Right ventricle myocardium superior (tissue), 1 donor: Measurements from ENCODE around the gene KRT77. TPM values are rescaled to one million over a fixed set of nuclear protein-coding genes. Genes with fewer than 3 reads are reported as not detected.
A peak's percentile ranks its signal among the peaks of the same experiment; 100 is the strongest.

Experiments used
- ATAC-seq: fragments of 200-7000 bp; cut with Tn5 transposase; one replicate; pipeline ENCODE4 v1.9.1; 2020; ENCODE audit warnings: mild to moderate bottlenecking; ENCODE audit not compliant: poor library complexity
- DNase-seq: peaks from one replicate; pipeline ENCODE4 v3.0.0-alpha.2; 2020
- intact Hi-C: fragments of 100-400 bp; cut with DNase I; formaldehyde crosslinking; loops from one replicate; pipeline ENCODE4 v1.11.2; 2022
- total RNA-seq: library from RNA; stranded (reverse); fragmentation: NEBNext Ultra II Directional; extraction: Animal tissue kit (Norgen Biotek cat#: 25700); gene quantifications from one replicate; pipeline ENCODE4 v1.2.1, GENCODE V29; 2021
- donor health status: DM: no; HTN: yes; CAD: no; lungs with severe emphysema.

The KRT77 gene
- total RNA-seq, 1 donor from 2014 or later: not detected

DNA sequence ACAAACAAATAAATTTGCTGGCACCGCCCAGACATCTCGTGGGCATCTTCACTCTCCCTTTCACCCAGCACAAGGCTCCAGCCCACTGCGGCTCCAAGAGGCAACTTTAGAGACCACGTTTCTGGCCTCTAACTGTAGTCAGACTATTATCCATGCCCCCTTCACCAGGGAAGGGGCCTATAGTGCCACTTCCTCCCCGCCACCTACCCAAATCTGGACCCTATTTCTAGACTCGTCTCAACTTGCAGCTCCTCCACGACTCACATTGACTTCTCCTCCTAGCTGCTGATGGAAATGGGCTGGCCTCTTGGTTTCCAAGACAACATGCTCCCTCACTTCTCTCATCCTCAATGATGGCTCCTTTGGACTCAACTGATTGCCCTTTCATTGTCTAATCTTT, 35.4 kb downstream of the KRT77 start:
- intact Hi-C loops: loop anchor here (10.0 kb wide), 1 partner anchor 197 kb away; no protein-coding TSS in a partner anchor
- no peak for DNase-seq
- ATAC-seq: no peak

DNA sequence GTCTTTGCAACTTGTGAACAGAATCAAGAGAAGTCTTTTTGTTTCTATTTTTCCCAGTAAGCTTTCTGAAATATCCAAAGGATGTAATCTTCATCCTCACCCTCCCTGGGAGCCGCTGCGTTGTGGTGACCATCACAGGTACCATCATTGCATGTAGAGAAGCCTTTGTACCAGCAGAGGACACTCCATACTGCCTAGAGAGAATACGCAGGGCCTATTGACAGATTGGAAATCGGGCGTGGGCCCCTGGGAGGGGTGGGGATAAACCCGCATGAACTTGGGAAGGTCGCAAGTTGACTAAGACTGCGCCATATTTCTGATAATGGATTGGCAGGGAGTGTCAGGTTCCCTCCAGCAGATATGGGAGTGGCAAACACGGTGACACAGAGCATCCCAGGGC, 35.8 kb downstream of the KRT77 start:
- ATAC-seq (no peak), DNase-seq (no peak)
- intact Hi-C loops: loop anchor here (10.0 kb wide), 1 partner anchor 197 kb away; no protein-coding TSS in a partner anchor

DNA sequence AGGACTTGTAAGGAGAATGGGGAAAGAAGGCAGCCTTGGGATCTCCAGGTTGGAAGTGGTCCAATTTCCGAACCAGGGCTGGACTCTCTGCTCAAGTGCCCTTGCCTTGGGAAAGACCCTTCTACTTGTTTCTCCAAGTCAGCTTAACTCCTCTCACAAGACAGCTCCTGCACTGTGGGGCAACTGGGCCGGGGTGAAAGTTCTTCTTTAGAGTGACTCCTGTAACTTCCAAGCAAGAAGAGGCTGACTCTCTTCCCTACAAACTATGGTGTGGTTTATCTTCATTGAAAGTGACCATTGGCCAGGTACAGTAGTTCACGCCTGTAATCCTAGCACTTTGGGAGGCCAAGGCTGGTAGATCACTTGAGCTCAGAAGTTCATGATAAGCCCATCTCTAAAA, 36.9 kb downstream of the KRT77 start:
- intact Hi-C loops: loop anchor here (10.0 kb wide), 1 partner anchor 198 kb away; no protein-coding TSS in a partner anchor
- DNase-seq: no peak
- ATAC-seq: no peak

DNA sequence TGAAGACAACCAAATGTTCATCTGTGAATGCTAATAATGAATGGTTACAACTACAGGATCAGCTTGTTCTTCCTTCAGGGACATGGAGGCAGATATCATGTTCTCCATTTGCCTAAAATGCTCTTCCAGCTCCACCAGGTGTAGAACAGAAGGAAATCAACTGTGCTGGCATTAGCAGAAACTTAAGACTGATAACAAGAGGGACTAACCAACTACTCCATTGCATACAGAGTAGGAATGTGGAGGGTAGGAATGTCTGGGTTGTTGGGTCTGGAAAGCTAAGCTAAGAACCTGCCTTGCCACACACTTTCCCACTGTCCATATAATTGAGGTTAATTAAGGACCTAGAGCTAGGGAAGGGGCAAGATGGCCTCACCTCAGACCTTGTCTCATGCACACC, 39.9 kb downstream of the KRT77 start:
- no peak for DNase-seq
- ATAC-seq: no peak
- intact Hi-C loops: loop anchor here (10.0 kb wide), 1 partner anchor 201 kb away; no protein-coding TSS in a partner anchor

DNA sequence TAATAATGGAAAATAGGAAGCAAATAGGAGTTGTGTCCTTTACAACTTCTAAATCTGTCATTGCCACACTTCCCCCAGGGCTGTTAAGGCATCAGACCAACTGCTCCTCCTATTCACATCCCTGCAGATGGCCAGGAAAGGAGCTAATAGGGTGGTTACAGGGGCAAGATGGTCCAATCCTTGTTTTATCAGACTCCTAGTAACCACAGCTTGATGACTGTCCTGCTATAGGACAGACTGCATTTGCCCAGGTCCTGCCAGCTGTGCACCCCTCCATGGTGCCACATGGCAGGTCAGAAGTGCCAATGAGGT, 40.5 kb downstream of the KRT77 start:
- DNase-seq (no peak), ATAC-seq (no peak)
- intact Hi-C loops: loop anchor here (10.0 kb wide), 1 partner anchor 202 kb away; no protein-coding TSS in a partner anchor

DNA sequence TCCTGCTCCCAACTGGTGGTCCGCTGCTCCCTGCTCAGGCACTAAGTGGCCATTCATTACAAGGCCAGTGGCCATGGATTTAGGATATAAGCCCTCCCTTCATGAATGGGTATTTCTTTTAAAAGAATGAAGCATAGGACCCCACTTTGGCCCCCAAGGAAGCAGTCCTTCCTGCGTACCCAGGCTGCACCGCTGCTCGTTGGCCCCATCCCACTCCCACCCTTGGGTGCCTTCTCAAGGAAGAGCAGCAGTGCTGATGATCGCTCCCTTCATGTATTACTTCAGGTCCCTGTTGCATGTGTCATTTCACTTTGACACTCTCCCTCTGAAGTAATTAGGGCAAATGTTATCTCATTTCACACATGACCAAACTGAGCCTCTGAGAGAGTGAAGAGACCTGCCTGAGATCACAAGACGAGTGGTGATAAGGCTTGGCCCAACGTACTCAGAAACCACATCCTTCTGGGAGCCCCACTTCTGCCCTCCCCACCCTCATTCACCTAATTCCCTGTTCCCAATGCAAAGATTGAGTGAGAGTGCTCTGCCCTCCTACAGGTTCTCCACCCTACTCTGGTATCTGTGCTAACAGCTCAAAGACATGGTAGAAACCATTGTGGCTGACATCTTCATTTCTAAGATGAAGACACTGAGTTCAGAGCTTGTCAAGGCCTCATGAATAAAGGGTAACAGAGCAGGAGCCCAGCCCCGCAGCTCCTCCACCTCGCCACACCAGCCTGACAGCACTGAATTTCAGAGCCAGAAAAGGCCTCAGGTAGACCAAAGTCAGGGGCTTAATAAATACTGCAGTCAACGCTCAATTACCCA, 41.0 kb downstream of the KRT77 start:
- intact Hi-C loops: loop anchor here (10.0 kb wide), 1 partner anchor 202 kb away; no protein-coding TSS in a partner anchor
- peak; percentile 68 for ATAC-seq
- no peak for DNase-seq

DNA sequence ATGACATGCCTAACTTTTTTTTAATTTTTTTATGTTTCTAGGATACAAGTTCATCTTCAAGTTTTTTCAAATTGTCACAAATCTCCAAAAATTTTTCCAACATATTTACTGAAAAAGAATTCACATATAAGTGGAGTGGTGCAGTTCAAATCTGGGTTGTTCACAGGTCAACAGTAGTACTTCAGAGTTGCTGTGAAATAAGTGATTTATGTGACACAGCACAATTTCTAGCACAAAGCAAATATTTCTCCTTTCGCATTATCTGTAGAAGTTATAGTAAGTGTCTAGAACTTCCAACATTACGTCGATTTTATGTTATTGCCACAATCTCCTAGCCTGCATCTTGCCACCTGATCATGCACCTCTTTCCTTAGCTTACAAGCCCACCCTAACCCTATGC, 41.7 kb downstream of the KRT77 start:
- DNase-seq: no peak
- intact Hi-C loops: loop anchor here (10.0 kb wide), 1 partner anchor 203 kb away; no protein-coding TSS in a partner anchor
- no peak for ATAC-seq

DNA sequence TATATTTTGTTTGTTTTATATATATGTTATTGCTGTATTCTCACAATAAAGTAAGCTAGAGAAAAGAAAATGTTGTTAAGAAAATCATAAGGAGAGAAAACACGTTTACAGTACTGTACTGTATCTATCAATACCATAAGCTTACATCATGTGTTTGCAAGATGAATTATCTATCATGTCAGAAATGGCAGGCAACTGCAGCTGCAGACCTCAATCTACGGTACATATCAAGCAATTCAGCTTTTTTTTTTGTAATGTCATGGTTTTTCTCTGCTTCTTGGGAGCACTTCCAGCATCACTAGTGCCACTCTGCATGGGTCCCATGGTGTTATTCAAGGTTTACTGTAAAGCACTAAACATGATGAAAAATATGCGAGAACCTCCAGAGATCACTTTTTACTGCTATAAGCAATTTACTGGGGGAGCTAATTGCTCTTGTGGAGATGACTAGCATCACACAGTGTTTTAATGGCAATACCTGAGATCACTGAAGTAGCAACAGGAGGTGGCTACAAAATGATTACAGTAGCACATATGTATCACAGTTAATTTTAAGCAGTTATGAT, 42.3 kb downstream of the KRT77 start:
- ATAC-seq (no peak), DNase-seq (no peak)
- intact Hi-C loops: loop anchor here (10.0 kb wide), 1 partner anchor 204 kb away; no protein-coding TSS in a partner anchor

DNA sequence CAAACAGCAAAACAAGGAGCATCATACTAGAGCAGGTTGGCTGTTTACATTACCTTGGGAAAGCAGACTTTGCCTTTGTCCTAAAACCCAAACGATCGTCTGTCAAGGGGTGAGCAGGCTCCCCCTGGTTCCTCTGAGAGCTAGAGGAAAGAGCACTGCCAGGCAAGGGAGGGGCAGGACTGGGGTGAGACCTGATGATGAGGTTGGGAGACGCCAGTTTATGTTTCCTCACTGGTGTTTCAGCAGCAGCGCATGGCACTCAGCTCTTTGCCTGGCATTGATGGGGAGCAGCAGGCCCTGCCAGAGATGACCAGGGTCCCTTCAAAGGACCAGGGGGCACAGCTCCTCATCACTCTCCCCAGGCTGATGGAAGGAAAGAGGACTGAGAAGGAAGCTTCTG, 43.4 kb downstream of the KRT77 start:
- ATAC-seq (no peak), DNase-seq (no peak)
- intact Hi-C loops: loop anchor here (10.0 kb wide), 1 partner anchor 205 kb away; no protein-coding TSS in a partner anchor

DNA sequence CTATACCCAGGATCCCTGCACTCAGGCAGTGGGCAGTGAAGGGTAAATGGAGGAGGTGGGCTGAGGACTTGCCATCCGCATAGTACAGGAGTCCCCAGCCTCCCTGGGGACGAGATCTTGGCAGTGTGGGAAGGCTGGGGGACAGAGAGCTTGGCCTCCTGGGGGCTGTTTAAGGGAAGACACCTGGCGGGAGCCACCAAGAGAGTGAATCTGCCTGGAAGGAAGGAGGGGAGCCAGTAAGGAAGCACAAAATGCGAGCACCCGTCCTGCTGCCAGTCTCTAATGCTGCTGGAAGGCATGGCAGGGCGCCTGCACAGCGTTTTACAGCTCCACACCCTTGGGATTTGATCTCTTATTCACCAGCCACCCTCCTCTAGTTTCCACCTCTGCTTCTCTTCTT, 43.9 kb downstream of the KRT77 start:
- DNase-seq (no peak), ATAC-seq (no peak)
- intact Hi-C loops: no loop called here

DNA sequence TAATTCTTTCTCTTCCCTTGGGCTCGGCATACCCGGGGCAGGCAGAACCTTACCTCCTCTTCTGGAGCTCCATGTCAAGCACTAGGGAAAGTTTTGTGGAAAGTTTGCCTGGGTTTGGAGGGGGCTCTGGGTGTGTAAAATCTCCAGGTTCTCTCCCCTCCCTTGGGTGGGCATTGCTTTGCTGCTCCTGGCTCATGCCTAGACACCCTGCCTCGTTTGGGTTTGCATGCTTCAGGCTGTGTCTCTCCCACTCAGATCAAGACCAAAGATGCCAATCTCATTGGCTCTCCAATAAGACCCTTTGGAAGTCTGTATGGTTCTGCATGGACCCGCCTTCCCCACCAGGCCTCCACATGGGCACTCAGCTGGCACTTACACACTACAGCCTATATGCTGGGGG, 45.1 kb downstream of the KRT77 start:
- ATAC-seq (no peak), DNase-seq (no peak)
- intact Hi-C loops: no loop called here

DNA sequence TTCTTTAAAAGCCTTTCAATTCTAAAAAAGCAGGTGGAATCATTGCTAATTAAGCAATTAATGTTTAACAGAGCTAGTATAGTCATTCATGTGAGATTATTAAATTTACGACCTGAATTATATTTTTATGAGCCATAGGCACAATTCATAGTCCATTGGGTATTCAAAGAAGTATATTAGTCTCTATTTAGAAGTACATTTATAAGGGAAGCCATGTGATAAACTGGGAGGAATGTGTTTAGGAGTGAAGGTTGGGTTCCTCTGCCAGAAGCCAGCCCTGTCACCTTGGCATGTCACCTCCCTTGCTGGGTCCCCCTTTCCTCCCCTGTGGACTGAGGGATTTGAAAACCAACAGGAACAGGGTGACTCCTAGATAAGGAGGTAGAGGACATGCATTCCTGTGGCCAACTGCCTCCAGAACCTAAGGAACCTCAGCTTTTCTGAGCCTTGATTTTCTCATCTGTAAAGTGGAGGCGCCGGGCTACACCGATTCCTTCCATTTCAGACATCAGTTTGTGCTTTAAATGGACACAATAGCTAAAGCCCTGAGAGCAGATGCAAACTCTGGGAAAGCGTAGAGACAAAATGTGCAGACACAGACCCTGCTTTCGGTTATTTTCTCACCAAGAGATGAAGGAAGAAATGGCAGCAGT, 45.9 kb downstream of the KRT77 start:
- no peak for DNase-seq
- intact Hi-C loops: no loop called here
- ATAC-seq: peak; percentile 54

DNA sequence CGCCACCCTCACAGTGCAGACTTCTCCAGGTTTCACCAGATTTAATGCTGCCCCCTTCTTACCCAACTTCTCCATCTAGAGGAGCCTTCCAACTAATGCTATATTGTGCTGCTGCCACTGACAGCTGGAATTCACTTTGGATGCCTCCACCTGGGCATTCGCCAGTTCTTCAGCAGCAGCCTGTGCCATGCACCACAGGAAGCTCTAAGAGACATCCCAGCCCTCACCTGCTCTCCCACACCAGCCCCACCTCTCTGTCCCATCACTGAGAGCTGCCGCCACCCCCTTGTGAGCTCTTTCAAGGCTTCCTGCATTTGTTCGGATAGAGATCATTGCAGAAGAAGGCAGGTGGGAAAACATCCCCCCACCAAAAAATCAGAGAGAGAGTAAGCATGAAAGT, 46.7 kb downstream of the KRT77 start:
- DNase-seq (no peak), ATAC-seq (peak; percentile 56)
- intact Hi-C loops: no loop called here

DNA sequence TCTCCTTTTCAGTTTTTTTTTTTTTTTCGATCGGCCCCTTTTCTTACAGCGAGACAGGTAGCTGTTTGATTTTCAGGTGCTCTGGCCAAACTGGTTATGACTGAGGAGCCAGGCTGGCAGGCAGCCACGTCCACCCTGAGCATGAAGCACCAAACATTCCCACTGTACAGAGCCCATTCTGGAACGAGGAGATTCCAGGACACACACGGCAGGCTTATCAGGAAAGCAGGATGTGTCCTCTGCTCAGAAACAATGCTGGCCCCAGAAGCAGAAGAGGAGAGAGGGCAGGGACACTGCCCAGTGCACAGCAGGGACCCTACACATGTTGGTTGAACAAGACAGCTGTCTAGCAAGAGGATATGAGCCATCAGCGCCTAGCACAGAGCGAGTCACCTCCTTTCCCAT, 47.6 kb downstream of the KRT77 start:
- intact Hi-C loops: no loop called here
- DNase-seq: peak; percentile 61
- ATAC-seq: peak; percentile 78

DNA sequence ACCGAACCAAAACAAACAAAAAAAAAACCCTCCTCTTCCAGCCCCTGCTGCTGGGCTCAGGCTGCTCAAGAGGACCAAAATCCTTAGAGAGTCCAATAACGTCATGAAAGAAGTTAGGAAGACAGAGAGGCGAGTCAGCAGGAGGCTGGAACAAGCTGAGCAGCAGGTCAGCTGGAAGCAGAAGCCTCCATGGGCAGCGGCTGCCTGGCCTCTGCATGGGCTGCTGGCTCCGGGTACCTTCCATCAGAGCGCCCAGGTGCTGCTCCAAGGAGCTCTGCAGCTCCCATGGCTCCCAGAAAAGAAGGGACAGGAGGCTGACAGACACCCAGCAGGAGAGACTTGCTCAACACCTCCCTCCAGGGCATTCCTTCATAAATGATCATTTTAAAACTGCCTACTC, 48.1 kb downstream of the KRT77 start:
- DNase-seq (no peak), ATAC-seq (no peak)
- intact Hi-C loops: no loop called here

DNA sequence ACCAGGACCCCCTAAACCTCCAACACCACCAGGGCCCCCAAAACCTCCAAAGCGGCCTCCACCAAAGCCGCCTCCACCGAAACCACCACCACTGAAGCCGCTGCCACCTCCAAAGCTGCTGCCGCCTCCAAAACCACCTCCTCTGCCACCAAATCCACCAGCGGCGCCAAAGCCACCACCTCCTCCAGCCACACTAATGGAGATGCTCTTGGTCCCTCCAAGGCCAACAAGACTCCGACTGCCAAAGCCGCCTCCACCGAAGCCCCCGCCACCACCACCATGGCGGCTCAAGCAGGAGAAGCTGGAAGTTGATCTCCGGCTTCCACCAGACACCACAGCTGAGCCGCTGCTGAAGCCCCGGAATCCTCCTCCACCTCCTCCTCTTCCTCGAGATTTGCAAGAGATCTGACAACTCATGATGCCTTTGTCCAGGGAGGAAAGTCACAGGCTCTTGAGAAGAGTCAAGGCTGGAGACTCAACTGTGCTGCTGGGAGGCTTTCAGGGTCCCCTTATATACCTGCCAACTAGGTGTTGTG, 51.5 kb downstream of the KRT77 start, which contains the start of gene KRT2:
KRT2 (minus strand) TSS at position 486 of the 536 bp plus-strand sequence; CDS start at position 417, 69 bp downstream.
- no peak for ATAC-seq
- DNase-seq: no peak
- intact Hi-C loops: no loop called here

DNA sequence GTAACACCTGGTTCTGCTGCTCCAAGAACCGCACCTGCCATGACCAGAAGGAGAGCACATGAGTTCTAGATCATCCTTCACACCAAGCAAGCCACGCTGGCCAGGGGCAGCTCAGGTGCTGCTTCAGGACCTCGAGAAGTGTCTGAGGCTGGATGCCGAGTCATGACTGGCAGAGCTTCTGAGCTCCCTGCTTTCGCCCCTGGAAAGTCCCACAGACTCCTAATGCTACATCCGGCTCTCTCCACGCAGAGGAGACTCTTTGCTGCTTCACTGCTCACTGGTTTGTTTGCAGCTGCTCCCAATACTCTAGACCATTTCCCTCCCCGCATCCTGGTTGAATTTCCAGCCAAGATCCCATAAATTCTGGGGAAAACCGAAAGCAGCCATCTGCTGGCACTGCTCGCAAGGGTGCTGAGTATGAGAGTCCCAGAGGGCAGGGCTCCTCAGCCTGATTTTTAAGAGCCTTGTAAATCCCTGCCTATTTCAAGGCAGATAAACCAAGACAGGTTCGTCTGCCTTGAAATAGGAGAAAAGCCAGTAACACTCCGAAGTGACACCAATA, 52.7 kb downstream of the KRT77 start:
- DNase-seq: no peak
- intact Hi-C loops: no loop called here
- ATAC-seq: no peak

DNA sequence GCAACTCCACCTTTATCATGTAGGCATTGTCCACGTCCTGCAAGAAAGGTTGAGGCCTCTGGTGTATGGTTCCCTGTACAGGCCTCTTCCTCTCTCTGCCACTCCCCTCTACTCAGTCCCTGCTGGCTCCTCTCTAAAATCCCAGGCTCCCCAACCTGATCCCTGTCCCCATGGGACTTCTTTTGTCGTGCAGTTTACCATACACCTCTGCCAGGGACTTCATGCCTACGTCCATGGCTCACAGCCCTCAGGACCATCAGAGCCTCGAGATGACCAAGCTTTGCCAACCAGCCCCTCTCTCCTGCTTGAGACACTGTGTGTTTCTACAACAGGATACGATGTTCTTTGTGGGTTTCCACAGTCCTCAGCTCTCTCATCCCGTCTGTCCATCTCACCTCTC, 54.3 kb downstream of the KRT77 start:
- ATAC-seq: no peak
- intact Hi-C loops: no loop called here
- no peak for DNase-seq

DNA sequence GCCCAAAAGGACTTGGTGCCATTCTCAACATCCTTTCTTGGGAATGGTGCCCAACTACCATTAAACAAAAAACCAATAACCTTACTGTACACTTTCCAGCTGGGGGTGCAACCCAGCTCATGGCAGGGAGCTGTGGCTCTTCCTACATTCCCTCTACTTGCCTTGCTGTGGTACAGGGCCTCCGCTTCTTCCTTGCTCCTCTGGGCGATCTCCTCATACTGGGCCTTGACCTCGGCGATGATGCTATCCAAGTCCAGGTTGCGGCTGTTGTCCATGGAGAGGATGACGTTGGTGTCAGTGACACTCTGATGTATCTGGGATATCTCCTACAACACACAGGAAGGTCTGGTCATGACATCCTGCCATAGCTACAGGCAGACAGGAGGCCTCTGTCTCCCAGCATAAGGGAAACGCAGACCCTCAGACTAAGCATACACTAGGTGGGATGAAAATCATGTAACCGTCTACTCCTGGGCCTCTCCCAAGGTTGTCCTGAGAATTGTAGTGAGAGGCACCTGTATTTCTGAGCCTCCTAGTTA, 55.2 kb downstream of the KRT77 start:
- intact Hi-C loops: no loop called here
- ATAC-seq (no peak), DNase-seq (no peak)
